GM12878 (cell line): ENCODE data around the gene NKX1-1. TPM values are rescaled to one million over a fixed set of nuclear protein-coding genes. Genes with fewer than 3 reads are reported as not detected.

Experiments used
- ATAC-seq: fragments of 200-7000 bp; cut with Tn5 transposase; 3 replicates; pipeline ENCODE4 v1.9.1; 2020; ENCODE audit warnings: mild to moderate bottlenecking, moderate library complexity
- BruUV-seq: library from RNA; stranded (reverse); fragments of 400-500 nt; replicated peaks from 2 replicates; lab custom pipeline; 2021; lab: Mats Ljungman, UMichigan
- CTCF ChIA-PET: fragments of 300-600 bp; sonication (Branson Sonifier 250); formaldehyde crosslinking; extraction: SDS; loops from one replicate; lab custom pipeline; 2021; ENCODE audit warnings: inconsistent platforms; lab: Yijun Ruan, JAX
- POLR2A ChIA-PET: fragments of 350-600 bp; formaldehyde crosslinking; extraction: SDS; loops from one replicate; lab custom pipeline; 2021; ENCODE audit warnings: inconsistent platforms; lab: Charles Lee
- RAD21 ChIA-PET: fragments of 300-600 bp; sonication (Branson Sonifier 250); formaldehyde crosslinking; loops from one replicate; lab custom pipeline; 2023; ENCODE audit warnings: antibody characterized with exemption; ENCODE audit not compliant: unreplicated experiment; lab: Charles Lee
- SMC1A ChIA-PET: fragments of 300-600 bp; sonication (Branson Sonifier 250); formaldehyde crosslinking; loops from one replicate; lab custom pipeline; 2023; ENCODE audit not compliant: unreplicated experiment, uncharacterized antibody; lab: Charles Lee
- DNase-seq: peaks from one replicate; pipeline ENCODE4 v3.0.0-alpha.2; 2011; ENCODE audit warnings: low read depth, low spot score
- FAIRE-seq: peaks from 3 replicates; lab custom pipeline; 2011; peaks lifted over from hg19 to GRCh38; lab: Jason Lieb, UNC
- H2AFZ ChIP-seq: 2 replicates; pipeline ENCODE4 v1.6.0; 2011; ENCODE audit warnings: low read depth, low read length, control low read depth; ENCODE audit not compliant: control insufficient read depth
- H3K27ac ChIP-seq: 2 replicates; pipeline ENCODE4 v1.5.1; 2011; ENCODE audit warnings: control low read depth; ENCODE audit not compliant: control insufficient read depth, insufficient read depth
- H3K27me3 ChIP-seq, 2 experiments: replicated peaks in 1 of 2; 2 replicates each; pipeline versions ENCODE4 v1.6.0 to v1.6.1; 2011; ENCODE audit warnings: low read length in 1 of 2; ENCODE audit not compliant: control insufficient read depth in 2 of 2, insufficient read depth in 2 of 2
- H3K36me3 ChIP-seq, 2 experiments: 2 replicates each; pipeline ENCODE4 v1.5.1; 2011; ENCODE audit warnings: low read length in 1 of 2; ENCODE audit not compliant: control insufficient read depth in 2 of 2, insufficient read depth in 2 of 2
- H3K4me1 ChIP-seq: 2 replicates; pipeline ENCODE4 v1.6.1; 2011; ENCODE audit warnings: mild to moderate bottlenecking, low read length, moderate library complexity, mixed read lengths; ENCODE audit not compliant: control insufficient read depth, insufficient read depth
- H3K4me2 ChIP-seq: 2 replicates; pipeline ENCODE4 v1.6.0; 2011; ENCODE audit warnings: control low read depth; ENCODE audit not compliant: control insufficient read depth, insufficient read depth
- H3K4me3 ChIP-seq: fragments of 200-600 bp; sonication (generic); 2 replicates; pipeline ENCODE4 v1.5.1; 2016
- H3K79me2 ChIP-seq: 2 replicates; pipeline ENCODE4 v1.6.0; 2011; ENCODE audit warnings: low read length; ENCODE audit not compliant: control insufficient read depth, insufficient read depth
- H3K9ac ChIP-seq: 2 replicates; pipeline ENCODE4 v1.8.0; 2011; ENCODE audit warnings: low read length, control low read depth, mixed read lengths; ENCODE audit not compliant: control insufficient read depth, insufficient read depth
- H3K9me3 ChIP-seq: replicated peaks from 3 replicates; pipeline ENCODE4 v1.5.1; 2011; ENCODE audit warnings: mild to moderate bottlenecking, low read length; ENCODE audit not compliant: control insufficient read depth, insufficient read depth
- H4K20me1 ChIP-seq: 2 replicates; pipeline ENCODE4 v1.6.0; 2011; ENCODE audit not compliant: control insufficient read depth, insufficient read depth
- BACH1 ChIP-seq: fragments of 450-650 bp; IDR thresholded peaks from 2 replicates; pipeline ENCODE4 v1.6.1; 2017; ENCODE audit warnings: mild to moderate bottlenecking, borderline replicate concordance
- CHD2 ChIP-seq: IDR thresholded peaks from 2 replicates; pipeline ENCODE4 v1.6.1; 2011; ENCODE audit warnings: low read depth, low read length, improper control_type of control experiment, borderline replicate concordance
- ESRRA ChIP-seq: IDR thresholded peaks from 2 replicates; pipeline ENCODE4 v1.6.1; 2012; ENCODE audit warnings: mild to moderate bottlenecking, low read length, improper control_type of control experiment
- PML ChIP-seq: IDR thresholded peaks from 2 replicates; pipeline ENCODE4 v1.6.1; 2012; ENCODE audit warnings: low read length, inconsistent platforms
- POU2F2 ChIP-seq: IDR thresholded peaks from 3 replicates; pipeline ENCODE4 v1.6.1; 2011; ENCODE audit warnings: low read depth, mild to moderate bottlenecking, low read length, borderline replicate concordance
- SIX5 ChIP-seq: IDR thresholded peaks from 2 replicates; pipeline ENCODE4 v1.6.1; 2011; ENCODE audit warnings: mild to moderate bottlenecking, low read depth, low read length, moderate library complexity; ENCODE audit not compliant: severe bottlenecking
- WGBS: methylation state at CpG from one replicate; pipeline ENCODE4 v1.1.6; 2016; ENCODE audit warnings: low lambda C conversion rate; ENCODE audit not compliant: insufficient replicate concordance, insufficient coverage; ENCODE audit errors: missing lambda C conversion rate; 5-methylcytosine and 5-hydroxymethylcytosine counted together
- in situ Hi-C: fragments of 300-500 bp; cut with MboI; formaldehyde crosslinking; loops from 9 replicates; pipeline ENCODE4 v1.14.3; 2018; ENCODE audit warnings: mixed read lengths
- intact Hi-C: fragments of 100-400 bp; cut with micrococcal nuclease; formaldehyde crosslinking; loops from one replicate; pipeline ENCODE4 v1.14.2; 2022; ENCODE audit not compliant: unreplicated experiment
- polyA plus RNA-seq, 11 experiments: library from polyadenylated mRNA; depleted of rRNA in 4 of 11; unstranded in 6 of 11; stranded (reverse) in 5 of 11; fragments of >200 nt; fragmentation: Nextera tagmentation in 4 of 11; fragmentation: Illumina TruSeq in 1 of 11; extraction: Ambion mirVana in 4 of 11; extraction: Trizol in 1 of 11; gene quantifications; 1 replicate in 1 of 11; 2 replicates in 10 of 11; pipeline versions ENCODE4 v1.2.1 to v1.2.3, GENCODE V29; 2011 to 2016; ENCODE audit warnings: inconsistent platforms in 2 of 11, missing spikeins in 2 of 11, low read depth in 1 of 11
- total RNA-seq, 4 experiments: library from RNA; depleted of rRNA in 3 of 4; stranded (reverse); fragments of >200 nt in 3 of 4; fragmentation: Illumina TruSeq in 1 of 4; extraction: Trizol in 1 of 4; gene quantifications; 2 replicates each; pipeline versions ENCODE4 v1.2.1 to v1.2.3, GENCODE V29; 2013 to 2021
- TF ChIP-seq, protein P1 (sequence below): fragments of 450-650 bp; IDR thresholded peaks from 2 replicates; pipeline ENCODE4 v1.6.1; 2018; ENCODE audit warnings: borderline replicate concordance, mild to moderate bottlenecking; ENCODE audit not compliant: partially characterized antibody
- TF ChIP-seq, protein P2 (sequence below): fragments of 450-650 bp; IDR thresholded peaks from 2 replicates; pipeline ENCODE4 v1.6.1; 2014; ENCODE audit warnings: mild to moderate bottlenecking

NKX1-1 gene
- total and polyA plus RNA-seq, 10 of the 15 experiments (the other 5 are each of a cell fraction or from before 2014, with no cell fraction given), result not detected

DNA sequence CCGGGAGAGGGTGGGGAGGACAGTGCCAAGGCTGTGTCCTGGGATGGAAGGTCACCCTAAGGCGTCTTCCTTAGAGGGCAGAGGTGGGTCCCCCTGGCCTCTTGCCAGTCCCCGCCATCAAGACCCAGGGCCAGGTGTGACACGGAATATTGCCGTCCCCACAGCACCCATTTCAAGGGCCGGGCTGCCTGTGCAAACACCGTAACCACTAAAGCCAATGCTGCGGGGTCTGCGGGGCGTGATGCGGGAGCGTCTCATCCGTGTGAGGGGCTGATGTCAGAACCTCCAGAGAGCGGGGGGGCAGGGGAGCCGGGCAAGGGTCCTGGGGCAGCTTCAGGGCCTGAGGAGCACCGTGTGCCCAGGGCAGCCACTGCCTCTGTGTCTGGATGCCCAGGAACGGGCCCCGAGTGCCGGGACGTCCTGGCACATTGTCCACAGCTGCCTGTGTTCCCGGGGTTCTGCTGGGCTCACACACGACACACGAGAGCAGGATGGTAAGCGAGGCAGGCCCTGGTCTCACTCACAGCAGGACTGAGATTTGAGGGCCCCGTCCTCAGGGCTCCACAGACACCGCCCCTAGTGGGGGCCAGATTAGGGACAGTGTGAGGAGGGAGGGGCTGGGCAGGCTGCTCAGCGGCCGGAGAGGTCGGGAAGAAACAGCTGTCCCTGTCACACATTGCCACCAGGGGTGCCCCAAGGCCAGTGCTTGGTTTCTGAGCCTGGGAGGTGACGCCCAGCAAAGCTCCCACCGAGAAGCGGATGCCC, 29.2 kb downstream of the NKX1-1 start (continued):
- TF ChIP-seq, protein P1, sequence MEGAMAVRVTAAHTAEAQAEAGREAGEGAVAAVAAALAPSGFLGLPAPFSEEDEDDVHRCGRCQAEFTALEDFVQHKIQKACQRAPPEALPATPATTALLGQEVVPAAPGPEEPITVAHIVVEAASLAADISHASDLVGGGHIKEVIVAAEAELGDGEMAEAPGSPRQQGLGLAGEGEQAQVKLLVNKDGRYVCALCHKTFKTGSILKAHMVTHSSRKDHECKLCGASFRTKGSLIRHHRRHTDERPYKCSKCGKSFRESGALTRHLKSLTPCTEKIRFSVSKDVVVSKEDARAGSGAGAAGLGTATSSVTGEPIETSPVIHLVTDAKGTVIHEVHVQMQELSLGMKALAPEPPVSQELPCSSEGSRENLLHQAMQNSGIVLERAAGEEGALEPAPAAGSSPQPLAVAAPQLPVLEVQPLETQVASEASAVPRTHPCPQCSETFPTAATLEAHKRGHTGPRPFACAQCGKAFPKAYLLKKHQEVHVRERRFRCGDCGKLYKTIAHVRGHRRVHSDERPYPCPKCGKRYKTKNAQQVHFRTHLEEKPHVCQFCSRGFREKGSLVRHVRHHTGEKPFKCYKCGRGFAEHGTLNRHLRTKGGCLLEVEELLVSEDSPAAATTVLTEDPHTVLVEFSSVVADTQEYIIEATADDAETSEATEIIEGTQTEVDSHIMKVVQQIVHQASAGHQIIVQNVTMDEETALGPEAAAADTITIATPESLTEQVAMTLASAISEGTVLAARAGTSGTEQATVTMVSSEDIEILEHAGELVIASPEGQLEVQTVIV, result no peak
- no peak for TF ChIP-seq PML
- TF ChIP-seq SIX5, result no peak
- no peak for TF ChIP-seq ESRRA

DNA sequence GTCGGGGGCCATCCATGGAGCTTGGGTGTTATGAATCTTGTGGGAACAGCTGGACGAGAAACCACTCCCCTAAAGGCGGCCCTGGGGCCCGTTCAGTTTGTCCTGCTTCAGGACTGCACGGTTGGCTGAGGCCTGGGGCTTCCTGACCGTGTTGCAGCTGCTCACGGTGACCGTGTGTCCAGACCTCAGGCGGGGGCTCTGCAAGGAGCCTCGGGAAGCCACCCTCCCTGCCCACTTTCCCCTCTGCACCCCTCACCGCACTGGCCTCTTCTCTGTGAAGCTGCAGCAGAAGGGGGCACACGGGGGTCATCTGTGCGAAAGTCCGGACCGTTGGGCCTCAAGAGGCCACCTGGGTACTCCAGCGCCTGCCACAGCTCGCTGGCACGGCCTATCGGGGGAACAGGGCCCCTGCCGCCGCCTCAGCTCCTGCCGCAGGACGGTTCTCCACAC, 29.8 kb downstream of the NKX1-1 start:
- H2AFZ ChIP-seq, result no peak overlapping the region
- H3K27me3 ChIP-seq, result no peaks in the 10 kb centered on the region
- TF ChIP-seq BACH1 (no peak), CHD2 (no peak), POU2F2 (no peak)
- TF ChIP-seq, protein P2, sequence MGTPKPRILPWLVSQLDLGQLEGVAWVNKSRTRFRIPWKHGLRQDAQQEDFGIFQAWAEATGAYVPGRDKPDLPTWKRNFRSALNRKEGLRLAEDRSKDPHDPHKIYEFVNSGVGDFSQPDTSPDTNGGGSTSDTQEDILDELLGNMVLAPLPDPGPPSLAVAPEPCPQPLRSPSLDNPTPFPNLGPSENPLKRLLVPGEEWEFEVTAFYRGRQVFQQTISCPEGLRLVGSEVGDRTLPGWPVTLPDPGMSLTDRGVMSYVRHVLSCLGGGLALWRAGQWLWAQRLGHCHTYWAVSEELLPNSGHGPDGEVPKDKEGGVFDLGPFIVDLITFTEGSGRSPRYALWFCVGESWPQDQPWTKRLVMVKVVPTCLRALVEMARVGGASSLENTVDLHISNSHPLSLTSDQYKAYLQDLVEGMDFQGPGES, result no peak
- no peak overlapping the region for H3K4me2 ChIP-seq
- DNase-seq (no peak), ATAC-seq (no peak), FAIRE-seq (no peak)
- H3K27ac ChIP-seq, result no peak overlapping the region
- no peaks in the 10 kb centered on the region for H3K79me2 ChIP-seq
- ChIA-PET RAD21 (no interaction called here), CTCF (interaction anchor here (0.7 kb wide), 1 partner anchor 133 kb away, joined by 3 read pairs; no protein-coding TSS in a partner anchor), SMC1A (no interaction called here), POLR2A (no interaction called here)
- H3K4me1 ChIP-seq, result no peaks in the 10 kb centered on the region
- H3K9ac ChIP-seq, result no peak overlapping the region
- H3K9me3 ChIP-seq, result no peaks in the 10 kb centered on the region
- 96% methylated on average over 23 of the region's 23 CpGs for WGBS
- H3K36me3 ChIP-seq, result no peaks in the 10 kb centered on the region; a peak in 2 of 4 replicates
- no peak overlapping the region for H3K4me3 ChIP-seq
- intact Hi-C loops, result no loop called here
- in situ Hi-C loops, result no loop called here
- BruUV-seq, result no TSS peak
- no peaks in the 10 kb centered on the region for H4K20me1 ChIP-seq
